ENCODE results near the gene REPIN1.
"Not testable (repeated sequence)": the region's sequence is repeated elsewhere in the genome, so short reads cannot be mapped to it uniquely, and the experiment has no call there.

REPIN1 gene

DNA sequence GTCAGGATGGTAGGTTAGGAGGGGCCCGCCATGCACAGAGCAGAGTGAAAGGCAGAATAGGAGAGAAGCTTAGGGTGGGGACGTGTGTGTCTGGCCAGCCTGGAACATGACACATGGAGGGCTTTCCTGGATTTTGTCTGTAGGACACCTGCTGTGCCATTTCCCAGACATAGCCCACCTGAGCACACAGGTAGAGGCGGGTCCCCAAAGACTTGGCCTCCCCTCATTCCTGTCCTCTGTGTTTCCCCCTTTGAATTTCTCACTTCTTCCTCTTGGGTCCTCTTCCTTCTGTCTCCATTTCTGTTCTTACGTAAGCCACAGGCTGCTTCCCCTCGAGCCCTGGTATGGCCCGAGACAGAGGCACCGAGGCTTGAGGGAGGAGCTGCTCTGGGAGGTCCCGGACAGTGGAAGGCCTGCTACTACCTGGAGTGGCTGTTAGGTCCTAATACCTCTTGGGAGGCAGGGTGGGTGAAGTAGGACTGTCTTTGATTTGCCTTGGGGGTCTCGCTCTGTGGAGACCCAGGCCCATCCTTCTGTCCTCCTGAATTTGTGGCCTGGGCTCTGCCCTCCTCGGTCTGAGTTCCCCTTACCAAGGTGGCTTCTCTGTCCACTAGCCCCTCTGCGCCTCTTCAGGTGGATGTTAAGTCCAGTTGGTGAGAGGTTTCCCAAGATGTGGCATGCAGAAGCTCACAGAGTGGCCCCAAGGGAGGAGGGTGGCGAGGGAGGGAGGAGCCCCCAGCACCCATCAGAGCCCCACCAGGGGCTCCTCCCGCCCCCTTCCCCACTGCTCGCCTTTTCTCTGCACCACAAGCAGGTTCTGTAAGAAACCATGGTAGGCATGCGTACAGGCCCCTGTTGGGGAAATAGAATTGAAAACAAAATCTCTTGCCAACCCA, 16.0 kb downstream of the REPIN1 start:
- H3K4me3 ChIP-seq (ENCODE audit: low read length), result no peak overlapping the region
- no peak for DNase-seq (ENCODE audit: low read depth)
- TF ChIP-seq, protein P1, sequence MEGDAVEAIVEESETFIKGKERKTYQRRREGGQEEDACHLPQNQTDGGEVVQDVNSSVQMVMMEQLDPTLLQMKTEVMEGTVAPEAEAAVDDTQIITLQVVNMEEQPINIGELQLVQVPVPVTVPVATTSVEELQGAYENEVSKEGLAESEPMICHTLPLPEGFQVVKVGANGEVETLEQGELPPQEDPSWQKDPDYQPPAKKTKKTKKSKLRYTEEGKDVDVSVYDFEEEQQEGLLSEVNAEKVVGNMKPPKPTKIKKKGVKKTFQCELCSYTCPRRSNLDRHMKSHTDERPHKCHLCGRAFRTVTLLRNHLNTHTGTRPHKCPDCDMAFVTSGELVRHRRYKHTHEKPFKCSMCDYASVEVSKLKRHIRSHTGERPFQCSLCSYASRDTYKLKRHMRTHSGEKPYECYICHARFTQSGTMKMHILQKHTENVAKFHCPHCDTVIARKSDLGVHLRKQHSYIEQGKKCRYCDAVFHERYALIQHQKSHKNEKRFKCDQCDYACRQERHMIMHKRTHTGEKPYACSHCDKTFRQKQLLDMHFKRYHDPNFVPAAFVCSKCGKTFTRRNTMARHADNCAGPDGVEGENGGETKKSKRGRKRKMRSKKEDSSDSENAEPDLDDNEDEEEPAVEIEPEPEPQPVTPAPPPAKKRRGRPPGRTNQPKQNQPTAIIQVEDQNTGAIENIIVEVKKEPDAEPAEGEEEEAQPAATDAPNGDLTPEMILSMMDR (conservative IDR thresholded peaks at IDR 0.05; ENCODE audit: low read depth, low read length), result no peak

DNA sequence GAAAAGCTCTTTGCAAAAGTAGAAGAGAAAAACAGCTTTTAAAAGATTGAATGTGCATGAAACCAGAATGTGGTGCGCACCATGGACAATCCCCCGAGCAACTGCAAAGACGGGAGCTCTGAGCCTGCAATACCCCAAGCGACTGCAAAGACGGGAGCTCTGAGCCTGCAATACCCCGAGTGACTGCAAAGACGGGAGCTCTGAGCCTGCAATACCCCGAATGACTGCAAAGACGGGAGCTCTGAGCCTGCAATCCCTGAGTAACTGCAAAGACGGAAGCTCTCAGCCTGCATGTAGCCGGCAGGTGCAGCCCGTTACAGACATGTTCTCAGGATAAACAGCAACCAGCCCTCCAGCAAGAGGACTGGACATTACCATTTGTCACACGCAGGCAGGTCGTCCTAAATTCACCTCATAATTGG, 16.7 kb downstream of the REPIN1 start:
- DNase-seq (ENCODE audit: low read depth), result no peak
- TF ChIP-seq, protein P1 (conservative IDR thresholded peaks at IDR 0.05; ENCODE audit: low read depth, low read length), result no peak
- H3K4me3 ChIP-seq (ENCODE audit: low read length), result no peak overlapping the region

DNA sequence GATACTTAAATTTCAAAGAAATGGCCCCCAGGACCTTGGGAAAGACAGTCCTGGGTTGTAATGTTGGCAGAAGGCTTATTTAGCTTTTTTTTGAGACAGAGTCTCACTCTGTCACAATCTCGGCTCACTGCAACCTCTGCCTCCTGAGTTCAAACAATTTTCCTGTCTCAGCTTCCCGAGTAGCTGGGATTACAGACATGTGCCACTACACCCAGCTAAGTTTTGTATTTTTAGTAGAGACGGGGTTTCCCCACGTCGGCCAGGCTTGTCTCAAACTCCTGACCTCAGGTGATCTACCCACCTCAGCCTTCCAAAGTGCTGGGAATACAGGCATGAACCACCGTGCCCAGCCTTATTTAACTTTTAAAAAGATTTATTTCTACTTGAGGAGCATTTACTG, 17.3 kb downstream of the REPIN1 start:
- not testable (repeated sequence) for DNase-seq (ENCODE audit: low read depth); H3K4me3 ChIP-seq (ENCODE audit: low read length)

DNA sequence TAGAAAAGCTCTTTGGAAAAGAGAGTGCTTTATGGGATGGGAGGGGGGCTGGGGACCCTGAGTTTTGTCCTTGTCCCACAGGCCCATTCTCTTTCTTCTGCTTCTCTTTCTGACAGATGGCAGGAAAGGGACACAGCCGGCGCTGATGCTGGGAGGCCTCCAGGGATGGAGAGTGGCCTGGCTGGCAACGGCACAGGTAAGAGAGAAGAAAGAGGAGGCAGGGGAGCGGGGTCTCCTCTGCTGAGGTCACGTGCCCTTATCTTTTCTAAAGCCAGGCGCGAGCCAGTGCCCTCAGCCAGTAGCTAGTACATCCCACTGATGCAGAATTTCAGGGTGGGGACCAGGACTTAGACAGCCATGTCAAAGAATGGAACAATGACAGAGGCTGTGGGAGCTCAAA, 19.7 kb downstream of the REPIN1 start:
- DNase-seq (ENCODE audit: low read depth), result no peak
- no peak overlapping the region for H3K4me3 ChIP-seq (ENCODE audit: low read length)
- TF ChIP-seq, protein P1 (conservative IDR thresholded peaks at IDR 0.05; ENCODE audit: low read depth, low read length), result no peak

DNA sequence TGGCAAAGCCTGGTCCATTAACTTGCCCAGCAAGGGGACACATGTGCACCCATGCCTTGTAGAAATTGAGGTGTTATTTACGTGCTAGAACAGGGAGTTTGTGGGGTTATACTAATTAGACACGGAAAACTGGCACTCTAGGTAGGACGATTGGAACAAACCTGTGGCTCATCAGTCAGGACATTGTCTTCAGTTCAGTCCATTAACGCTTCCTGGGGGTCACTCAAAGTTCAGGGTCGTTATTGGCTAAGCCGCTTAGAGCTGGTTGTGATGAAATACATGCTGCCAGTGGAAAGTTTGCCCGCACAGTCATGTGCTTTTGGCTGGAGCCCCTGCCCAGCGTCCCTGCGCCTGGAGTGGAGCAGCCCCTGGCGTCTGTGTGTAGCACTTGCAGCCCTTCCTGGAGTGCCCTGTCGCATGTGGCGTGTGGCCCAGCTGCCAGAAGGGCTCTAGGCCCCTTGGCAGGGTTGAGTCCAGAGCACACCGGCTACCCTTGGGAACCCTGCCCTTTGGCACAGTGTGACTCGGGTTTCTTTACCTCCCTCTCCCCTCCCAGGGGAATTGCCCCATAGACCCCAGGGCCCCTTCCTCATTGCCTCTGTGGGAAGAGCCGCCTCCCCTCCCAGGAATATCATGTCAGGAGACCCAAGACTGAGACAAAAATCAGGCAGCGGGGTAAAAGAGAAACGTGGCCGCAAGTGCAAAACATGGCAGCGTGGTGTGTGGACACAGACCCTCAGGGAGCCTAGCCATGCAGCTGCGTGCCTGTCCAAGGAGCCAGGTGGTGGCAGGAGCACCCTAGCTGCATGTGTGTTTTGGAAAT, 20.3 kb downstream of the REPIN1 start:
- no peak overlapping the region for H3K4me3 ChIP-seq (ENCODE audit: low read length)
- TF ChIP-seq, protein P1 (conservative IDR thresholded peaks at IDR 0.05; ENCODE audit: low read depth, low read length), result peak; percentile 99

DNA sequence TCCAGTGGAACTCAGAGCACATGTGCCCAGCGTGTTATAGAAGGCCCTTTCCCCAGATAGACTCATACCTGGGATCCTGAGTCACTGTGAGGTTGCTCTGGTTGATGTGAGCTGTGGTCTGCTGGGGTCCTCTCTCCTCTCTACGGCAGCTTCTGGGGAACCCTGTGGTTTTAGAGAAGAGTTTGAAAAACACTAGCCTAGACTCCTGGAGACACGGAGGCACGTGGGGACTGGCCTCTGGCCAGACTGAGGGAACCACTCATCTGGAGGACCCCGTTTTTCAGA, 20.9 kb downstream of the REPIN1 start:
- no peak for DNase-seq (ENCODE audit: low read depth)
- TF ChIP-seq, protein P1 (conservative IDR thresholded peaks at IDR 0.05; ENCODE audit: low read depth, low read length), result no peak
- H3K4me3 ChIP-seq (ENCODE audit: low read length), result no peak overlapping the region

More for the DNA sequence above, 20.3 kb downstream of the REPIN1 start:
- DNase-seq (ENCODE audit: low read depth), result peak; percentile 96

DNA sequence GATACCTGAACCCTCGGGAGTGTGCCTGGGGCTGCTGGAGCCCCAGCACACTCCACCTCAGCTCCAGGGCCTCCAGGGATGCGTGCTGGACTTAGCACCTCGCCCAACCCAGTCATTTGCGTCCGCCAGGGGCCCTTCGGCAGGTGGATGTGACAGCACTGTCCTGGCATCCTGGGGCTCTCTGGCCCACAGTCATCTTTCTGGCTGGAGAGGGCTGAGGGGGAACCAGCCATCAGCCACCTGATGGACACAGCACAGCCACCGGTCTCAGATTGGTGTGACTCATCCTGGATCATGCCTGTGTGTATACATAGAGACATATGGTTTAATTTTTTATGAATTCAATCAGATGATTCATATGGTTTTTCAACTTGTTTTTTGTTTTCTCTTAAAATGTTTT, 21.6 kb downstream of the REPIN1 start:
- H3K4me3 ChIP-seq (ENCODE audit: low read length), result no peak overlapping the region
- DNase-seq (ENCODE audit: low read depth), result no peak
- TF ChIP-seq, protein P1 (conservative IDR thresholded peaks at IDR 0.05; ENCODE audit: low read depth, low read length), result no peak

Data from retinal pigment epithelial cell (primary cell).